ENCODE data around the gene UBE2H.

GRCh38 chr7:129980667-129981066 is 27.9 kb upstream of the UBE2H start:
- TF ChIP-seq, protein P1, sequence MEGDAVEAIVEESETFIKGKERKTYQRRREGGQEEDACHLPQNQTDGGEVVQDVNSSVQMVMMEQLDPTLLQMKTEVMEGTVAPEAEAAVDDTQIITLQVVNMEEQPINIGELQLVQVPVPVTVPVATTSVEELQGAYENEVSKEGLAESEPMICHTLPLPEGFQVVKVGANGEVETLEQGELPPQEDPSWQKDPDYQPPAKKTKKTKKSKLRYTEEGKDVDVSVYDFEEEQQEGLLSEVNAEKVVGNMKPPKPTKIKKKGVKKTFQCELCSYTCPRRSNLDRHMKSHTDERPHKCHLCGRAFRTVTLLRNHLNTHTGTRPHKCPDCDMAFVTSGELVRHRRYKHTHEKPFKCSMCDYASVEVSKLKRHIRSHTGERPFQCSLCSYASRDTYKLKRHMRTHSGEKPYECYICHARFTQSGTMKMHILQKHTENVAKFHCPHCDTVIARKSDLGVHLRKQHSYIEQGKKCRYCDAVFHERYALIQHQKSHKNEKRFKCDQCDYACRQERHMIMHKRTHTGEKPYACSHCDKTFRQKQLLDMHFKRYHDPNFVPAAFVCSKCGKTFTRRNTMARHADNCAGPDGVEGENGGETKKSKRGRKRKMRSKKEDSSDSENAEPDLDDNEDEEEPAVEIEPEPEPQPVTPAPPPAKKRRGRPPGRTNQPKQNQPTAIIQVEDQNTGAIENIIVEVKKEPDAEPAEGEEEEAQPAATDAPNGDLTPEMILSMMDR (conservative IDR thresholded peaks at IDR 0.05): no peak
- no peak for TF ChIP-seq ZFX (IDR thresholded peaks at IDR 0.05)

Measured in C4-2B (cell line).